ENCODE data around the gene G3BP1. TPM values are rescaled to one million over a fixed set of nuclear protein-coding genes. Genes with fewer than 3 reads are reported as not detected.

The G3BP1 gene
- total and polyA plus RNA-seq, 12 donors, result 11.5 to 167 (median 95.0) TPM

DNA sequence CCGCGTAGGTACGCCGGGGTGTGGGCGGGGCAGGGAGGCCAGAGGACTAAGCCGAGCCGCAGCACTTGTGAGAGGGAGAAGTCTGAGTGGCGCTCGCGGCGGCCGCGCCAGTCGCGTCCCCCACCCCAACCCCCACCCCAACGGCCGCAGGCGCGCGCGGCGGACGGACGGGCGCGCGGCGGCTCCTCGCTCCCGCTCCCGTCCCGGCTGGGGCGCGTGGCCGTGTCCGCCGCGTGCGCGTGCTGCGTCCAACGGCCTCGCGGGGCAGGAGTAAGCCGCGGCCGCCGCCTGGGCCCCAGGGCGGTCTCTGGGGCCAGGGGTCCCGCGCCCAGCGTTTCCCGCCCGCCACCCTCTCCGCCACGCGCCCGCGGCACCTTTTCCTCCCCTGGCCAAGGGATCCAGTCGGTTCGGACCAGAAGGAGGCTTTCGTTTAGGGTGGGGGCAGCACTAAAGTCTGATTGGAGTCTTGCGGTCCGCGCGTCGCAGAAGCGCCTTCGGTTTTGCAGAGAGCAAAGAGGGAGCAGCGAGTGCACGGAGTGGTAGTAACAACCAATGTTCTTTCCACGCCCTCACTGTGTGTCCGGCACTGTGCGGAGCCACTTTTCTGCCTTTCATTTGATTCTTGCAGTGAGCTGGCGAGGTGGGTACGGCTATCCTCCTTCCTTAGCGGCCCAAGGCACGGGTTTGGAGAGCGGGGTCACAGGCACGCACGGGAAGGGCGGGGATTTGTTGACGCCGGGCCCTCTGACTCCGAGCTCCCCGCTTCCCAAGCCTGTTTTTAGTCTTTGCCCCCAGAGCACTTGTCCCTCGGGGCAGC lies 483 bp downstream of the G3BP1 start:
- peaks cover 30 to 46% of the 10 kb centered on the region in 2 donors for H3K4me1 ChIP-seq (replicated peaks in 1 of 2)
- peak overlapping the region; percentile 1 to 83 (median 81) for H3K4me3 ChIP-seq
- peak overlapping the region; percentile 65 to 96 (median 92) for H3K27ac ChIP-seq
- TF ChIP-seq, protein P1, sequence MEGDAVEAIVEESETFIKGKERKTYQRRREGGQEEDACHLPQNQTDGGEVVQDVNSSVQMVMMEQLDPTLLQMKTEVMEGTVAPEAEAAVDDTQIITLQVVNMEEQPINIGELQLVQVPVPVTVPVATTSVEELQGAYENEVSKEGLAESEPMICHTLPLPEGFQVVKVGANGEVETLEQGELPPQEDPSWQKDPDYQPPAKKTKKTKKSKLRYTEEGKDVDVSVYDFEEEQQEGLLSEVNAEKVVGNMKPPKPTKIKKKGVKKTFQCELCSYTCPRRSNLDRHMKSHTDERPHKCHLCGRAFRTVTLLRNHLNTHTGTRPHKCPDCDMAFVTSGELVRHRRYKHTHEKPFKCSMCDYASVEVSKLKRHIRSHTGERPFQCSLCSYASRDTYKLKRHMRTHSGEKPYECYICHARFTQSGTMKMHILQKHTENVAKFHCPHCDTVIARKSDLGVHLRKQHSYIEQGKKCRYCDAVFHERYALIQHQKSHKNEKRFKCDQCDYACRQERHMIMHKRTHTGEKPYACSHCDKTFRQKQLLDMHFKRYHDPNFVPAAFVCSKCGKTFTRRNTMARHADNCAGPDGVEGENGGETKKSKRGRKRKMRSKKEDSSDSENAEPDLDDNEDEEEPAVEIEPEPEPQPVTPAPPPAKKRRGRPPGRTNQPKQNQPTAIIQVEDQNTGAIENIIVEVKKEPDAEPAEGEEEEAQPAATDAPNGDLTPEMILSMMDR (IDR thresholded peaks at IDR 0.05), result no peak
- TF ChIP-seq POLR2A (IDR thresholded peaks at IDR 0.05), result peak in 1 of 2 donors; percentile 54
- no peaks in the 10 kb centered on the region for H3K27me3 ChIP-seq
- DNase-seq, result peak; percentile 41 to 77 (median 54)
- no peaks in the 10 kb centered on the region for H3K9me3 ChIP-seq (replicated peaks in 1 of 3)
- 0 to 1% (median 0%) methylated on average over 14 to 87 of the region's 87 CpGs for WGBS, 4 donors
- intact Hi-C loops (cut with DNase I), result no loop called here
- no peaks in the 10 kb centered on the region for H3K36me3 ChIP-seq (replicated peaks in 1 of 2)

- TF ChIP-seq, protein P1 (IDR thresholded peaks at IDR 0.05), result no peak
- TF ChIP-seq POLR2A (IDR thresholded peaks at IDR 0.05), result no peak
- 0 to 1% (median 0%) methylated on average over 18 of the region's 18 CpGs for WGBS, 4 donors
- Histone ChIP-seq H3K27ac (peak overlapping the region; percentile 65 to 96 (median 92)), H3K27me3 (no peaks in the 10 kb centered on the region), H3K4me3 (peak overlapping the region; percentile 1 to 83 (median 81)), H3K4me1 (replicated peaks in 1 of 2) (peaks cover 30 to 54% of the 10 kb centered on the region in 2 donors), H3K36me3 (replicated peaks in 1 of 2) (no peaks in the 10 kb centered on the region), H3K9me3 (replicated peaks in 1 of 3) (no peaks in the 10 kb centered on the region)
- intact Hi-C loops (cut with DNase I), result no loop called here
- peak in 6 of 7 donors; percentile 31 to 59 (median 42) for DNase-seq
These were observed 1.2 kb downstream of the G3BP1 start for GRCh38 chr5:151772846-151773561.

DNA sequence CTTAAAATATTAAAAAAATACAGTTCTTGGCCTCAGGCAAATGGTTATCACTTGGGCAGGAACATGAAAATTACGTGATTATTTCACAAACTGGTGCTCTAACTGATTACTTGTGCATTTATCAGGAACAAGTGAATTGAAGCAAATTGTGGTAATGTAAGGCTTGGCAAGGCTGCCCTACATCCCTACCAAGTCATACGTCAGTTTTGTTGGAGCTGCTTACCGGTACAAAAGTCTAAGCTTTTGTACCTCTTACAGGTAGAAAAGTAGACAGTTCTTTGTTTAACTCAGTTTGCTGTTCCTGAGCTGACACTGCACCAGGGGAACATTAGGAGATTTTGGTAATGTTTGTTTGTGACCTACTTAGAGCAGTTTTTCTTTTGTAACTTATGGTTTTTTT lies 2.2 kb downstream of the G3BP1 start:
- Histone ChIP-seq H3K4me3 (peak overlapping the region in 1 of 4 donors; percentile 80), H3K36me3 (replicated peaks in 1 of 2) (no peaks in the 10 kb centered on the region), H3K27ac (peak overlapping the region in 1 of 5 donors; percentile 92), H3K27me3 (no peaks in the 10 kb centered on the region), H3K9me3 (replicated peaks in 1 of 3) (no peaks in the 10 kb centered on the region), H3K4me1 (replicated peaks in 1 of 2) (peaks cover 30 to 57% of the 10 kb centered on the region in 2 donors)
- TF ChIP-seq, protein P1 (IDR thresholded peaks at IDR 0.05), result no peak
- TF ChIP-seq POLR2A (IDR thresholded peaks at IDR 0.05), result no peak
- DNase-seq, result no peak
- intact Hi-C loops (cut with DNase I), result no loop called here
- WGBS, 4 donors, result 2 to 10% (median 4%) methylated on average over 3 of the region's 3 CpGs

DNA sequence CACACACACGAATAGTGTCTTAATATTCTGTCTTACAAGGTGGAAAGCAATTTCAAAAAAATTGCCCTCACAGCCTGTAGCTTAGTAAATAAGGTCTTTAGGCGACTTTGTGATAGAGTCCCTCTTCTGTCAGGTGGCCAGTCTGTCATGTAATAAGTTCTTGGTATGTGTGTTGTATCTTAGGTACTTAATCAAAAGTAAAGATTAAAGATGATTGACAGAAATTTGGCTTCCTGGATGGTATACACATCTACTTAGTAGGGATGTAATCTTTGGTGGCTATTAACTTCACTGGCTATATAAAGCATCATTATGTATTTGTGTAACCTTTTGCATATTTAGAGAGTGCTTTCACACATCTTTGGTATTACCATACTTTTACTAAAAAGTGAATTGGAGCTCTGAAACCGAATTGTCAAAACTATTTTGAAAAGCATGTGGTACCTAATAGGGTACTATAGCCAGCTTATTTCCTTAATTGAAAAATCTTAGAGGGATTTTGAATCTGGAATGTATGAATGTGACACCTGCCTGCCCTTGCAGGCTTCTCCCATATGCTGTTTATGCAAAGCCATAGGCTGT lies 3.4 kb downstream of the G3BP1 start:
- H3K27ac ChIP-seq, result no peak overlapping the region

More for the DNA sequence above, 3.4 kb downstream of the G3BP1 start:
- Histone ChIP-seq H3K36me3 (replicated peaks in 1 of 2) (no peaks in the 10 kb centered on the region), H3K4me1 (replicated peaks in 1 of 2) (peaks cover 30 to 66% of the 10 kb centered on the region in 2 donors), H3K4me3 (no peak overlapping the region), H3K27me3 (no peaks in the 10 kb centered on the region), H3K9me3 (replicated peaks in 1 of 3) (no peaks in the 10 kb centered on the region)
- no peak for TF ChIP-seq POLR2A (IDR thresholded peaks at IDR 0.05)
- TF ChIP-seq, protein P1 (IDR thresholded peaks at IDR 0.05), result no peak
- no peak for DNase-seq
- intact Hi-C loops (cut with DNase I), result no loop called here
- WGBS, 4 donors, result 34 to 41% (median 37%) methylated on average over 3 of the region's 3 CpGs
